ENCODE results near the gene MANSC4.

The MANSC4 gene

GRCh38 chr12:27797301-27798025 is 17.4 kb upstream of the MANSC4 start:
- DNase-seq: no peak

- no peak for DNase-seq
Measured at GRCh38 chr12:27796128-27796527, 16.1 kb upstream of the MANSC4 start.

GRCh38 chr12:27794818-27795584 is 15.0 kb upstream of the MANSC4 start:
- DNase-seq: no peak

- no peak for DNase-seq
Measured at GRCh38 chr12:27790179-27790578, 10.1 kb upstream of the MANSC4 start.

- no peak for DNase-seq
Measured at GRCh38 chr12:27787559-27787958, 7.5 kb upstream of the MANSC4 start.

GRCh38 chr12:27785882-27786570 is 6.0 kb upstream of the MANSC4 start:
- peak; percentile 67 for DNase-seq

GRCh38 chr12:27782481-27782880 is 2.4 kb upstream of the MANSC4 start:
- no peak for DNase-seq

GRCh38 chr12:27781680-27782079 is 1.6 kb upstream of the MANSC4 start:
- peak; percentile 32 for DNase-seq

GRCh38 chr12:27780612-27781408 is 774 bp upstream of the MANSC4 start:
- peak; percentile 32 for DNase-seq

GRCh38 chr12:27779416-27779919 is 568 bp downstream of the MANSC4 start:
- DNase-seq: peak; percentile 27

- DNase-seq: no peak
Measured at GRCh38 chr12:27778206-27778605, 1.8 kb downstream of the MANSC4 start.

- DNase-seq: no peak
Measured at GRCh38 chr12:27777141-27777540, 2.9 kb downstream of the MANSC4 start.

GRCh38 chr12:27772328-27773049 is 7.5 kb downstream of the MANSC4 start:
- peak; percentile 29 for DNase-seq

- no peak for DNase-seq
Measured at GRCh38 chr12:27771481-27772327, 8.3 kb downstream of the MANSC4 start.

- DNase-seq: peak; percentile 17
Measured at GRCh38 chr12:27769142-27769673, 10.8 kb downstream of the MANSC4 start.

GRCh38 chr12:27766587-27766986 is 13.4 kb downstream of the MANSC4 start:
- DNase-seq: no peak

- no peak for DNase-seq
Measured at GRCh38 chr12:27762757-27763156, 17.3 kb downstream of the MANSC4 start.

GRCh38 chr12:27756670-27757195 is 23.3 kb downstream of the MANSC4 start:
- no peak for DNase-seq

- DNase-seq: no peak
Measured at GRCh38 chr12:27754795-27755194, 25.2 kb downstream of the MANSC4 start.

- DNase-seq: no peak
Measured at GRCh38 chr12:27751386-27752047, 28.5 kb downstream of the MANSC4 start.

Data from fibroblast of skin of right quadriceps (primary cell).